T-helper 2 cell treated with Interferon-gamma antibody and Interleukin-4, amounts not matched to agents 5 μg/mL and 100 μg/mL, for 36 hours (primary cell): ENCODE data around the gene RELT.

ENCODE experiments used
- DNase-seq: peaks from one replicate; pipeline ENCODE4 v3.0.0; 2021; ENCODE audit warnings: low spot score
- H3K27ac Mint-ChIP-seq: one replicate; pipeline ENCODE4 v1.8.0; 2021; ENCODE audit warnings: mild to moderate bottlenecking, mixed read lengths
- H3K27me3 Mint-ChIP-seq: one replicate; pipeline ENCODE4 v1.8.0; 2021; ENCODE audit warnings: low read depth, mixed read lengths
- H3K36me3 Mint-ChIP-seq: one replicate; pipeline ENCODE4 v1.8.0; 2021; ENCODE audit warnings: low read depth, mixed read lengths
- H3K4me1 Mint-ChIP-seq: one replicate; pipeline ENCODE4 v1.8.0; 2021; ENCODE audit warnings: low read depth, mixed read lengths
- H3K4me3 Mint-ChIP-seq: one replicate; pipeline ENCODE4 v1.8.0; 2022; ENCODE audit warnings: mild to moderate bottlenecking, moderate library complexity, mixed read lengths
- H3K9me3 Mint-ChIP-seq: one replicate; pipeline ENCODE4 v1.8.0; 2021; ENCODE audit warnings: mixed read lengths

RELT gene

GRCh38 chr11:73404506-73405145 lies 28.4 kb downstream of the RELT start:
- no peak overlapping the region for H3K27ac Mint-ChIP-seq
- H3K27me3 Mint-ChIP-seq = no peaks in the 10 kb centered on the region
- DNase-seq = no peak
- no peaks in the 10 kb centered on the region for H3K9me3 Mint-ChIP-seq
- no peaks in the 10 kb centered on the region for H3K4me1 Mint-ChIP-seq
- H3K36me3 Mint-ChIP-seq = peaks cover 24% of the 10 kb centered on the region
- H3K4me3 Mint-ChIP-seq = no peak overlapping the region

GRCh38 chr11:73405146-73405510 lies 28.9 kb downstream of the RELT start:
- Mint-ChIP-seq H3K36me3 (peaks cover 24% of the 10 kb centered on the region), H3K4me1 (no peaks in the 10 kb centered on the region), H3K27me3 (no peaks in the 10 kb centered on the region), H3K4me3 (no peak overlapping the region), H3K9me3 (no peaks in the 10 kb centered on the region), H3K27ac (no peak overlapping the region)
- DNase-seq = no peak

- no peak for DNase-seq
- Mint-ChIP-seq H3K27ac (no peak overlapping the region), H3K36me3 (peaks cover 24% of the 10 kb centered on the region), H3K27me3 (no peaks in the 10 kb centered on the region), H3K4me1 (no peaks in the 10 kb centered on the region), H3K4me3 (no peak overlapping the region), H3K9me3 (no peaks in the 10 kb centered on the region)
These were observed 29.9 kb downstream of the RELT start for GRCh38 chr11:73406131-73406530.

- H3K27me3 Mint-ChIP-seq = no peaks in the 10 kb centered on the region
- no peak overlapping the region for H3K4me3 Mint-ChIP-seq
- no peaks in the 10 kb centered on the region for H3K9me3 Mint-ChIP-seq
- no peak for DNase-seq
- H3K4me1 Mint-ChIP-seq = no peaks in the 10 kb centered on the region
- H3K36me3 Mint-ChIP-seq = peaks cover 24% of the 10 kb centered on the region
- no peak overlapping the region for H3K27ac Mint-ChIP-seq
These were observed 30.4 kb downstream of the RELT start for GRCh38 chr11:73406619-73407018.

- H3K4me3 Mint-ChIP-seq = no peak overlapping the region
- no peak for DNase-seq
- no peaks in the 10 kb centered on the region for H3K27me3 Mint-ChIP-seq
- H3K4me1 Mint-ChIP-seq = no peaks in the 10 kb centered on the region
- no peaks in the 10 kb centered on the region for H3K9me3 Mint-ChIP-seq
- H3K36me3 Mint-ChIP-seq = peaks cover 26% of the 10 kb centered on the region
- no peak overlapping the region for H3K27ac Mint-ChIP-seq
These were observed 33.2 kb downstream of the RELT start for GRCh38 chr11:73409431-73409830.

- no peak overlapping the region for H3K27ac Mint-ChIP-seq
- no peak for DNase-seq
These were observed 34.4 kb downstream of the RELT start for GRCh38 chr11:73410627-73411026.

GRCh38 chr11:73411031-73411430 lies 34.8 kb downstream of the RELT start:
- Mint-ChIP-seq H3K4me3 (no peak overlapping the region), H3K9me3 (no peaks in the 10 kb centered on the region), H3K27me3 (no peaks in the 10 kb centered on the region), H3K4me1 (peaks cover 7% of the 10 kb centered on the region), H3K27ac (no peak overlapping the region), H3K36me3 (peaks cover 24% of the 10 kb centered on the region)
- no peak for DNase-seq

More at GRCh38 chr11:73410627-73411026, 34.4 kb downstream of the RELT start:
- peaks cover 24% of the 10 kb centered on the region for H3K36me3 Mint-ChIP-seq
- no peaks in the 10 kb centered on the region for H3K27me3 Mint-ChIP-seq
- H3K4me1 Mint-ChIP-seq = peaks cover 5% of the 10 kb centered on the region
- no peak overlapping the region for H3K4me3 Mint-ChIP-seq
- no peaks in the 10 kb centered on the region for H3K9me3 Mint-ChIP-seq

- Mint-ChIP-seq H3K4me3 (no peak overlapping the region), H3K27ac (no peak overlapping the region), H3K27me3 (no peaks in the 10 kb centered on the region), H3K4me1 (peaks cover 7% of the 10 kb centered on the region), H3K36me3 (peaks cover 22% of the 10 kb centered on the region), H3K9me3 (no peaks in the 10 kb centered on the region)
- DNase-seq = no peak
These were observed 36.1 kb downstream of the RELT start for GRCh38 chr11:73412308-73412707.

- no peaks in the 10 kb centered on the region for H3K9me3 Mint-ChIP-seq
- peaks cover 7% of the 10 kb centered on the region for H3K4me1 Mint-ChIP-seq
- H3K27me3 Mint-ChIP-seq = no peaks in the 10 kb centered on the region
- DNase-seq = no peak
- peaks cover 20% of the 10 kb centered on the region for H3K36me3 Mint-ChIP-seq
- H3K27ac Mint-ChIP-seq = no peak overlapping the region
- no peak overlapping the region for H3K4me3 Mint-ChIP-seq
These were observed 37.1 kb downstream of the RELT start for GRCh38 chr11:73413256-73413655.

GRCh38 chr11:73414977-73415651 lies 38.9 kb downstream of the RELT start:
- peaks cover 7% of the 10 kb centered on the region for H3K4me1 Mint-ChIP-seq
- H3K36me3 Mint-ChIP-seq = peaks cover 14% of the 10 kb centered on the region
- no peak overlapping the region for H3K4me3 Mint-ChIP-seq
- H3K27me3 Mint-ChIP-seq = no peaks in the 10 kb centered on the region
- no peak for DNase-seq
- H3K9me3 Mint-ChIP-seq = no peaks in the 10 kb centered on the region
- no peak overlapping the region for H3K27ac Mint-ChIP-seq

GRCh38 chr11:73415854-73416615 lies 39.8 kb downstream of the RELT start:
- H3K9me3 Mint-ChIP-seq = no peaks in the 10 kb centered on the region
- peaks cover 7% of the 10 kb centered on the region for H3K4me1 Mint-ChIP-seq
- DNase-seq = no peak
- H3K4me3 Mint-ChIP-seq = no peak overlapping the region
- no peaks in the 10 kb centered on the region for H3K27me3 Mint-ChIP-seq
- H3K27ac Mint-ChIP-seq = no peak overlapping the region
- H3K36me3 Mint-ChIP-seq = peaks cover 14% of the 10 kb centered on the region

GRCh38 chr11:73416786-73417185 lies 40.6 kb downstream of the RELT start:
- Mint-ChIP-seq H3K4me3 (no peak overlapping the region), H3K27ac (no peak overlapping the region), H3K9me3 (no peaks in the 10 kb centered on the region), H3K4me1 (peaks cover 7% of the 10 kb centered on the region), H3K36me3 (peaks cover 13% of the 10 kb centered on the region), H3K27me3 (no peaks in the 10 kb centered on the region)
- DNase-seq = no peak

GRCh38 chr11:73420136-73420535 lies 43.9 kb downstream of the RELT start:
- H3K36me3 Mint-ChIP-seq = peaks cover 12% of the 10 kb centered on the region
- peaks cover 3% of the 10 kb centered on the region for H3K4me1 Mint-ChIP-seq
- H3K27ac Mint-ChIP-seq = no peak overlapping the region
- H3K9me3 Mint-ChIP-seq = no peaks in the 10 kb centered on the region
- DNase-seq = no peak
- no peak overlapping the region for H3K4me3 Mint-ChIP-seq
- no peaks in the 10 kb centered on the region for H3K27me3 Mint-ChIP-seq

GRCh38 chr11:73422886-73423285 lies 46.7 kb downstream of the RELT start:
- DNase-seq = no peak
- no peak overlapping the region for H3K27ac Mint-ChIP-seq
- no peaks in the 10 kb centered on the region for H3K27me3 Mint-ChIP-seq
- H3K4me1 Mint-ChIP-seq = peaks cover 2% of the 10 kb centered on the region
- no peak overlapping the region for H3K4me3 Mint-ChIP-seq
- no peaks in the 10 kb centered on the region for H3K9me3 Mint-ChIP-seq
- peaks cover 7% of the 10 kb centered on the region for H3K36me3 Mint-ChIP-seq
